Umbilical cord (tissue), 2 donors: ENCODE data around the gene TSPEAR. TPM values are rescaled to one million over a fixed set of nuclear protein-coding genes. Genes with fewer than 3 reads are reported as not detected.

Experiments
- DNase-seq: peaks from one replicate; pipeline ENCODE4 v3.0.0-alpha.2; 2015; ENCODE audit warnings: low spot score
- total RNA-seq: library from RNA; depleted of rRNA; stranded (reverse); fragments of >200 nt; gene quantifications from one replicate; pipeline ENCODE4 v1.2.3, GENCODE V29; 2014; ENCODE audit warnings: low replicate concordance; ENCODE audit not compliant: insufficient read depth

The TSPEAR gene
- total RNA-seq, 1 donor from 2014 or later = not detected

DNA sequence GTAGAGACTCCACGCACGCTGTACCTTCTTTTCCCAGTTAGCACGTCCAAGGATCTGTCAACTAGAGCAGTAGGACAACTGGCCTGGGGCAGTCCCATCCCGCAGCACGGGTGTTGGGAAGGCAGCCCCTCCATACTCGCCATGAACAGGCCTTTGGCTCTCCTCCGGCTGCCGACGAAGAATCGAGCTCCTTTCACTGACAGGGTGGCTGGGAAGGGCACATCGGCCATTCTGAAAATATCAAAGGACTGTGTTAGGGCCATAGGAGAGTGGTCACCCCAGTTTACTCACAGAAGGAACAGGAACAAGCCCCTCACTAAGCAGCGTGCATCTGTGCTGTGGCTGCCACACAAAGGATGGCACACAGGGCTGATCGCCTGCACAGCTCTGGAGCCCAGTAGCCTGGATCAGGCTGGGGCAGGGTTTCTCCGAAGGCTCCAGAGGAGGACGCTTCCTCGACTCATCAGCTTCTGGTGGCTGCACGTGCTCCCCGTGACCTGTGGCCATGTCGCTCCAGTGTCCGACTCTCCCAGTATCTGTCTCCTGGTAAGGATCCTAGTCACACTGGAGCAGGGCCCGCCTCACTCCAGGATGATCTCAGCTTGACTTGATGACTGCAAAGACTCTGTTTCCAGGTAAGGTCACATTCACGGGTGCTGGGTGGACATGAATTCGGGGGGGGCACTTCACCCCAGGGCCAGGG, 180.3 kb downstream of the TSPEAR start:
- no peak for DNase-seq

- no peak for DNase-seq
Observed at GRCh38 chr21:44530221-44530902, 181.0 kb downstream of the TSPEAR start.

DNA sequence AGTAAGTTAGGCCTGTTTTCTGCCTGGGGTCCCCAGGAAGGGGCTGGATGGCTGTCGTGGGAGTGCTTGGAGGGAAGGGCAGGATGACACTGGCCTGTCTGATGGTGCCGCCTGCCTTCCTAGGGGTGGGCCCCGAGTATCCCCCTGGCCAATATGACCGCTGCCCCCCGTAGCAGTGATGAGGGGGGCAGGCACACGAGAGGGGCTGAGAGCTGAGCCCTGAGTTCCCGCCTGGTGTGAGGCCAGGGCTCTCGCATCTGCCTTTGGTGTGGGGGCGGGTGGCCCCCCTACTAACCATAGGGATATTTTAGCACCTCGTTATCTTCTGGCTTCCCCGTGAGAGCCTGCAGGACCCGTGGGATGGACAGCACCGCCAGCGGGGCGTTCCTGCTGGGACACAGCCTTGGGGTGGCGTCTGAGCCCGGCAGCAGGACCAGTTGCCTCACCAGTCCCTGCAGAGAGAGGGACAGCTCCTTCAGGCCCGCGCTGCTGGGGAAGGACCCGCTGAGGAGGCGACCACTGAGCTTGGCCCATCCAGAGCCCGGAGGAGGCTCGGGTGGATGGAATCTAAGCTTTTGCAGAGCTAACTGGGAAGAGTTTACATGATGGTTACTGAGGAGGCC, 181.8 kb downstream of the TSPEAR start:
- DNase-seq = no peak

GRCh38 chr21:44529011-44529421, 182.4 kb downstream of the TSPEAR start:
- DNase-seq = no peak

DNA sequence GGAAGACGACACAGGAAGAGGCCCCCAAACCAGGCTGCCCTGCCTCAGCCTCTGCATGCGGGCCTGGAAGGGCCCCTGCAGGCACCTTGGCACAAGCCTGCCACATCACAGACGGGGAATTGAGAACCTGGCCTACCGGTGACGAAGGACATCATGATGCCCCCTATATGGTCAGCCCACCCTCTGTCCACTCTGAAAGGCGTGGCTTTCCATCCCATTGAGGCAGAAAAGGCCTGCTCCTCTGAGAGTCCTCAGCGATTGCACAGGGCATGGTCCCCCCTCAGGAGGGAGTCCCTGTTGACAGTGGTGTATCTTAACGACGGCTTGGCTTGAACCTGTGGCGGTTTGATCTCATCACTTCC, 182.8 kb downstream of the TSPEAR start:
- no peak for DNase-seq

DNA sequence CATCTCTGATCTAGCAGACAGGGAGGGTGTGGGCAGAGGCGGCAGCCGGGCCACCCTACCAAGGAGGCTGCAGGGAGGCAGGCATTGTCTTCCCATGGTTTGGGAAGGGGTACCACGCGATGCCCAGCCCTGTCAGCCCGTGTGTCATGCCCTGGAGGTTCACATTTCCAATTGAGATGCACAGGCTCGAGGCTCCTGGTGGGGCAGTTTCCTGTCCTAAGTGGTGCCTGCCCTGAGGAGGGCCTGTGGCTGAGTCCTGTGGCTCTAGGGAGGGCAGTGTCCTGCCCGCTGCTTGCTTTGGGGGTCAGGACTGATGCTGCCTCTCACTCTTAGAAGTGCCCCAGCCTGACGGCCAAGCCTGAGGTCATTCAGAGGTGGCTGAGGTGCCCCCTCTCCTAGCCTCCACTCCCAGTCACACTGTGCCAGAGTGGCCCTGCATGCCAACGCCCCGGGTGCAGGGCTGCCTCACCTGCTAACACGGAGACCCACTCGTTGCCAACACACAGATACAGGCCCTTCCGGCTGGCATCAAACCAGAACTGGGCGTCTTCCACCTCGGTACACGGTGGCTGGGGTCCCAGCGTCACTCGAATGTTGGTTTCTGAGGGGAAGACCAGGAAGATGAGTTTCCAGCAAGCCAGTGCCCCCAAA, 183.3 kb downstream of the TSPEAR start:
- DNase-seq = no peak

DNA sequence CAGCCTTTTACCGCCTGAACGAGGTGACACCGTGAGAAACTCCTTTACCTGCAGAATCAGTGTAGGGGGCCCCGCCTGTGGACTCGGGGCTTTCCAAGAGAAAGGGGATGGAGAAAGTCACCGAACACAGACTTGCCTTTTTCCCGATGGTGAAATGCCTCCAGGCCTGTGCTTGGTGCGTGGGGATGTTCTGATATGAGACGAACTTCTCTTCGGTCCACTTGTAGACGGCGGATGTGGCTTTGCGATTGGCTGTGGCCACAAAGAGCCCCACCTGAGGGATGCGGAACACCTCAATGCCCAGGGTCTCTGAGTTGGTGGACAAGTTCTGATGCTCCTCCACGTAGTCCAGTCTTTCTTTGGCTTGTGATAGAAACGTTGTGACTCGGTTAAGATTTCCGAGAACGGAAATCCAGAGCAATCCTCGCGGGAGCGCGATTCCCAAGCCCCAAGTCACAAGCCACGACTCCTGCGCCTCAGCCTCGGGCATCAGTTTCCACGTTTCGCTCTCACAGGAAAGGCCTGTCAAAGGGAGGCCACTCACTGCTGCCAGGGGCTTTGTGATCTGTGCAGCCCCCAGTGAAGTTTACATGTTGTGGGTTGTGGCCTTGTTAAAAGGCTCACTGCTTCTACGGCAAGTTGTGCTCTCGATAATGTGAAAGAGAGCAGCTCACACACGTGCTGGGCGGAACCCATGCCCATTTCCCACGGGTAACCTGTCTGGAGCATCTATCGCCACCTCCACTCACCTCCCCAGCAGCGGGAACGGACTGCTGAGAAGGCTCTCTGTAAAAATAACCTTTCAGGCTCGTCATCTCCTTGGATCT, 184.0 kb downstream of the TSPEAR start:
- DNase-seq = no peak

DNA sequence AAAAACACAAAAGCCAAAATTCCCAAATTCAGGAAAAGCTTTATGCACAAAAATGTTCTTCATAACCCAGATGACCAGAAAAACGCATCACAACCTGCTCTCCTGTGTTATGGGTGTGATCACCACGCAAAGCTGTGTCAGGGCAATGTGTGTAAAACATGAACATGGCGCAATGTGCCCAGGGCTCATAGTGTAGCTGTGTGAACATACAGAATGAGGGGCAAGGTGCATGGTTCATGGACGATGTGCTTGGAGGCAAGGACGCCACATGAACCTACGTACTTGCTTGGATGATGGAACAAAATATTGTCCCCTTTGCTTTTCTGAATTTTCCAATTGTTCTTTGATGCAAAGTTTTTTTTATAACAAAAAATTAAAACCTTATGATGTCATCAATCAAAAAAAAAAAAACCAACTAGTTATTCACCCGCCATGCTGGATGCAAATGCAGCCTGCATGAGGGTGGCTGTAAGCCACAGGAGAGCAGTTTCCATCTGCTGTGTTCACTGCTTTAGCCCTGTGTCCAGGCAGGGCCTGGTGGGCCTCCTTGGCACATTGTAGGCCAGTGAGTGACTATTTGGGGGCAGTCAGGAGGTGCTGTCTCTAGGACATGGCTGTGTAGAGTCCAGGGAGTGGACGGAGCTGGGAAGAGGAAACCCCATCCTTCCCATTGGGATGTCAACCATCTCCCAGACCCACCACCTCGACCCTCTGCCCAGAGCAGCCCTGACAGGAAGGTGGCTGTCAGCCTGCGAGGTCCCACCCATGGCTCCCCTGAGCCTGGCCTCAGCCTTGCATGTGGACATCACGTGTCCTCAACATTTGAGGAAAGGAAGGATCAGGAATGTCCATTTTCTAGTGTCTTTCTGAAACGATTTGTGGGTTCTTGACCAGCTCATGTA, 185.0 kb downstream of the TSPEAR start:
- no peak for DNase-seq

GRCh38 chr21:44525391-44526095, 185.8 kb downstream of the TSPEAR start:
- no peak for DNase-seq

DNA sequence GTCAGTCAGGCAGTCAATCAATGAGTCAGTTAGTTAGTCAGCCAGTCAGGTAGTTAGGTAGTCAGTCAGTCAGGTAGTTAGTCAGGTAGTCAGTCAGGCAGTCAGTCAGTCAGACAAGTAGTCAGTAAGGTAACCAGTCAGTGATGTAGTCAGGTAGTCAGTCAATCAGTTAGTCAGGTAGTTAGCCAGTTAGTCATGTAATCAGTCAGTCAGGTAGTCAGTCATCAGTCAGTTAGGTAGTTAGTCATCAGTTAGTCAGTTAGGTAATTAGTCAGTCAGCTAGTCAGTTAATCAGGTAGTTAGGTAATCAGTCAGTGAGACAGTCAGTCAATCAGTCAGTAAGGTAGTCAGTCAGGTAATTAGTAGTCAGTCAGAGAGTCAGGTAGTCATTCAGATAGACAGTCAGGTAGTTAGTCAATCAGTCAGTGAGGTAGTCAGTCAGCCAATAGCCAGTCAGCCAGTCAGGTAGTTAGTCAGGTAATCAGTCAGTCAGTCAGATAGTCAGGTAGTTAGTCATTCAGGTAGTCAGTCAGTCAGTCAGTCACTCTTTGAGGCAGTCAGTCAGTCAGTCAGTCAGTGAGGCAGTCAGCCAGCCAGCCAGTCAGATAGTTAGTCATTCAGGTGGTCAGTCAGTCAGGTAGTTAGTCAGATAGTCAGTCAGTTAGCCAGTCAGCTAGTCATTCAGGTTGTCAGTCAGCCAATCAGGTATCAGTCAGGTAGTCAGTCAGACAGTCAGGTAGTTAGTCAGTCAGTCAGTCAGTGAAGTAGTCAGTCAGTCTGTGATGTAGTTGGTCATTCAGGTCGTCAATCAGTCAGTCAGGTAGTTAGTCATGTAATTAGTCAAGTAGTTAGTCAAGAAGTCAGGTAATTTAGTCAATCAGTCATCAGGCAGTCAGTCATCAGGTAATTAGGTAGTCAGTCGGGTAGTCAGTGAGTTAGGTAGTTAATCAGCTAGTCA, 186.7 kb downstream of the TSPEAR start:
- no peak for DNase-seq

DNA sequence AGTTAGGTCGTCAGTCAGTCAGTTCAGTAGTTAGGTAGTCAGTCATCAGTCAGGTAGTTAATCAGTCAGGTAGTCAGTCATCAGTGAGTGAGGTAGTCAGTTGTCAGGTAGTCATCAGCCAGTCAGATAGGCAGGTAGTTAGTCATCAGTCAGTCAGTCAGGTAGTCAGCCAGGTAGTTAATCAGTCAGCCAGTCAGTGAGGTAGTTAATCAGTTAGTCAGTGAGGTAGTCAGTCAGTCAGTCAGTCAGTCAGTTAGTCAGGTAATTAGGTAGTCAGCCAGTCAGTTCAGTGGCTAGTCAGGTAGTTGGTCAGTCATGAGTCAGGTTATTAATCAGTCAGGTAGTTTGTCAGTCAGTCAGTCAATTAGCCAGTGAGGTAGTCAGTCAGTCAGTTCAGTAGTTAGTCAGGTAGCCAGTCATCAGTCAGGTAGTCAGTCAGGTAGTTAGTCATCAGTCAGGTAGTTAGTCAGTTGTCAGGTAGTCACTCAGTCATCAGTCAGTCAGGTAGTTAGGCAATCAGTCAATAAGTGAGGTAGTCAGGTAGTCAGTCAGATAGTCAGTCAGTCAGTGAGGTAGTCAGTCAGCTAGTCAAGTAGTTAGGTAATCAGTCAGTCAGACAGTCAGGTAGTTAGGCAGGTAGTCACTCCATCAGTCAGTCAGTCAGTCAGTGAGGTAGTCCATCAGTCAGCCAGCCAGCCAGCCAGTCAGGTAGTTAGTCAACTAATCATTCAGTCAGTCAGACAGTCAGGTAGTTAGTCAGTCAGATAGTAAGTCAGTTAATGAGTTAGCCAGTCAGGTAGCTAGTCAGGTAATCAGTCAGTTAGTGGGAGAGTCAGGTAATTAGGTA, 187.6 kb downstream of the TSPEAR start:
- DNase-seq = no peak

DNA sequence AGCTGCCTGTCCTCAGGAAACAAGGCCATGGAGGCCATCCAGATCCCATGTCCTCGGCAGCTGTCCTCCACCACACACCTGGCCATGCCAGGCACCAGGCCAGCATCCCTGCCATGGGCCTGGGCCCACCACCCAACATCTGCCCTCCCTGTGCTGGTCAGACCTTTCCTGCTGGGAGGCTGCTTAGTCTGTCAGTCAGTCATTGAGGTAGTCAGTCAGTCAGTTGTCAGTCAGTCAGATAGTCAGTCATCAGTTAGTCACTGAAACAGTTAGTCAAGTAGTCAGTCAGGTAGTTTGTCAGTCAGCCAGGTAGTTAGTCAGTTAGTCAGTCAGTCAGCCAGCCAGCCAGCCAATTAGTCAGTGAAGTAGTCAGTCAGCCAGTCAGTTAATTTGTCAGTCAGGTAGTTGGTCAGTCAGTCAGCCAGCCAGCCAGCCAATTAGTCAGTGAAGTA, 188.6 kb downstream of the TSPEAR start:
- no peak for DNase-seq

DNA sequence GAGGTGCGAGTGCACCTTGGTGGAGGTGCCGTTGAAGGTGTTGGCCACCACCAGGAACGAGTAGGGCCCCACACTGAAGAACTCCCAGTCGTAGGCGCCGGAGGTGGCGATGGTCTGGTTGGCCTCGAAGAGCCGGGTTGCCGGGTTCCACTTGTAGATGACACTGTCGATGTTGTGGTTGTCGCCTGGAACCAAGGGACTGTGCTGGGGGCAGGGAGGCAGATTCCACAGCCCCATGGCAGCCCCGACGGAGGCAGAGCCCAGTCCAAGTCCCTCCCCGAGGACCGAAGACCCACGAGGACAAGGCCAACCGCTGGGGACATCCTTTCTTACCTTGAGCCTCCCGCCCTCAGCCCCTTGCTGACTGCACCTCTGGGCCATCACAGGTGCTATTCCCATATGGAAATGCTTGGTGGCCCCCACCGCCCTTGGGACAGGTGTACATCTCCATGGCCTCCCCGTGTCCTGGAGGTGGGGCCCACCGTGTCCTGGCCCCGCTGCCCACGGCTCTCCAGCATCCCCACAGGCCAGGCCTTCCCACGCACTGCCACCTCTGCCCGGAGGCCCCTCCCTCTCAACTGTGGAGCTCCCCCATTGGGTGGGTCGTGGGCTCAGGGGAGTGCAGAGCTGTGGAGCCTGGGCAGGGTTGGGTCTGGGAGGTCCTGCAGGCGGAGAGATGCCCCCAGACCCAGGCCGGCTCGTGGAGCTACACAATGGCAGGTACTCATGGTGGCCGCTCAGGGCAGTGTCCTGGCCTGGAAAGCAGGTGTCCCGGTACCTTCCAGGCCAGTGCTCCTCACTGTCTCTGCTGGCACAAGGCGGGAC, 189.2 kb downstream of the TSPEAR start:
- no peak for DNase-seq

DNA sequence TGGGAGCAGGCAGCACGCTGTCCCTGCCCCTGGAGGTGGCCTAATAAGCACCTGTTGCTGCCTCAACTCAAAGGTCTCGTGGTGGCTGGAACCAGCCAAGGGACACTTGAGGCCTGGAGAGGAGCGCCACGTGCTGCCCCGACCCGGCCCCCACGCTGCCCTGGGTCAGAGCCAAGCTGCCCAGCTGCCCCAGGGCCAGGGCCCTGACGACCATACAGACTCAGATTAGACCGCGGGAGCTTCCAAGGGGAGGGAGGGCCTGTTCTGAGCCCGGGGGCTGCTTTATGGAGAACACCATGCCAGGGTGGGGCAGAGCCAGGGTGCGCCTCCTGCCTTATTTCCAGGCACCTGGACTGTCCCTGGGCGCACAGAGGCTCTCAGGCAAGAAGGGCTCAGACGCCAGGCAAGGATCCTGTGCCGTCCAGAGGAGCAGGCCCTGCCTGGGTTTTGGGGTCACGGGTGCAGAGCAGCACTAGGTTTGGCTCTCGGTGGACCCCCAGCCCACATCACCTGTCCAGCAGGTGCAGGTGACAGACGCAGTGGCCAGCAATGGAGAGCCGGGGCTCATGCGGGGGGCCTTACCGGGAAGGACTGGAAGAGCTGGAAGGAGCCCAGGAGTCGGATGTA, 190.0 kb downstream of the TSPEAR start:
- no peak for DNase-seq

DNA sequence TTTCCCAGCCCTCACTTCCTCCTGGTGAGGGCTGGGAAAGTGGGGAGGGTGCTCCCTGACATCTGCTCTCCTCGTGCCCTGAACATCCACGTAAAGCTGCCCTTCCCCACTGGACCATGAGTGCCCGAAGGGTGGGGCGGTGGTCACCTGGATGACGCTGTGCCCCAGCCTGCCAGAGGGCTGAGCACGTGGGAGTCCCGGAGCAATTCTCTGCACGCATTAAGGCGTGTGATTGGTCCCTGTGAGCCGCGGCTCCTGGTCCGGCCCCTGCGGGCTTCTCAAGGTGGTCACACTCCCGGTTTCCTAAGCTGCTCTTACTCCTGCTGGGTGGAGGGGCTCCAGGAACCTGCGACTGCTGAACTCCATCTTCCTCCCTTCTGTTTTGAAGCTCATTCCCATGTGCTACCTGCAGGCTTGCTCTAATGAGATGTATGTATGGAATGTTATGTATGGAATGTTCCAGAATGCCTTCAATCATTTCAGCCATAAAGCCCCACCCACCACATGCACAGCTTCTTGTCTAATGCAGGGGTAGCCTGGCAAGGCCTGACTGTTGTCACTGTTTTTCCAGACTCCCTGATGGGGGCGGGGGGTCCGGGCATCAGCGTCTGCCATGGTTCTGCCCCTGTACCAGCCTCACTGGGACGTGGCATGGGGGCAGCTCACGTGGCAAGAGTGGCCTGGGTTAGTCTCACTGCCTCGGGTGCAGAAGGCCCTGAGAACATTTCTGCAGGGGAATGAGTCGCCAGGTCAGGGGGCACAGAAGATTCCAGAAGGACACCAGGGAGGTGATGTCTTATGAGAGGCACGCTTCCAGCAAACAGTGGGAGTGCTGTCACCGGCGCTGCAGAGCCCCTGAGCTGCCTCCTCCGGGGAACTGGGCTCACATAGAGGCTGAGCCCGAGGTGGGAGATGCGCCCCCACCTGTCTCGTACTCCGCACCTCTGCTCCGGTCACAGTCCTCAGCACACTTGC, 190.8 kb downstream of the TSPEAR start:
- no peak for DNase-seq
